HG02970 (cell line): ENCODE results near the gene VPS16.
"Not testable (repeated sequence)": the region's sequence is repeated elsewhere in the genome, so short reads cannot be mapped to it uniquely, and the experiment has no call there.

Experiments used
- ATAC-seq: cut with Tn5 transposase; IDR thresholded peaks from one replicate; pipeline ENCODE4 v1.9.1; 2021; ENCODE audit warnings: mild to moderate bottlenecking, moderate library complexity, moderate number of reproducible peaks; ENCODE audit not compliant: unreplicated experiment, low FRiP score

Gene VPS16

GRCh38 chr20:2892376-2892775 is 51.8 kb downstream of the VPS16 start:
- ATAC-seq, result no peak

GRCh38 chr20:2894221-2894620 is 53.7 kb downstream of the VPS16 start:
- ATAC-seq, result no peak

DNA sequence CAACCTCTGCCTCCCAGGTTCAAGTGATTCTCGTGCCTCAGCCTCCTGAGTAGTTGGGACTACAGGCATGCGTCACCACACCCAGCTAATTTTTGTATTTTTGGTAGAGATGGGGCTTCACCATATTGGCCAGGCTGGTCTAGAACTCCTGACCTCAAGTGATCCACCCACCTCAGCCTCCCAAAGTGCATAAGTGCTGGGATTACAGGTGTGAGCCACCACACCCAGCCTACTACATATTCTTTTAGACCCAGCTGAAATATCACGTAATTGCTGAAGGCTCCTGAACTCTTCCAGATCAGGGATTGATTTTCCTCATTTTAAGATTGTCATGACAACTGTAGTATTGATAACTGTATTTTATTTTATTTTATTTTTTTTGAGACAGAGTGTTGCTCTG is 54.6 kb downstream of the VPS16 start:
- ATAC-seq, result not testable (repeated sequence)

DNA sequence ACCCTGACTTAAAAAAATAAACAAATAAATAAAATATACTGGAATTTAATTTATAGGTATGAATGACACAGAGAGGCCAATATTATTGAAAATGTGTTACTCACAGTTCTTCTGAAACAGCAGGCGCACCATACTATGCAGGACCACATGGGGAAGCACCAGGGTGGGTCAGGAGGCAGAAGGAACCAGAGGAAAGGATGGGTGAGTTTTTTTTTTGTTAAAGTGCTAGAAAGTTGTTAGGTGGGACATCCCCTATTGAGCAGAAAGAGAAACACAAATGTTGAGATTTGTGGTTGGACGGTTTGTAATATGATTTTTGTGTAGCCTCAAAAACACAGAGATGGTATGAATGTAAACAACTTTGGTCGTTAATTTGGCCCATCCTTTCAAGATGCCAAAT is 58.7 kb downstream of the VPS16 start:
- no peak for ATAC-seq

- ATAC-seq, result no peak
Measured at GRCh38 chr20:2900845-2901592, 60.5 kb downstream of the VPS16 start.

- ATAC-seq, result no peak
Measured at GRCh38 chr20:2902291-2902690, 61.7 kb downstream of the VPS16 start.

- ATAC-seq, result no peak
Measured at GRCh38 chr20:2902818-2903217, 62.3 kb downstream of the VPS16 start.

- ATAC-seq, result no peak
Measured at GRCh38 chr20:2903686-2904085, 63.1 kb downstream of the VPS16 start.

GRCh38 chr20:2907519-2907918 is 67.0 kb downstream of the VPS16 start:
- no peak for ATAC-seq

DNA sequence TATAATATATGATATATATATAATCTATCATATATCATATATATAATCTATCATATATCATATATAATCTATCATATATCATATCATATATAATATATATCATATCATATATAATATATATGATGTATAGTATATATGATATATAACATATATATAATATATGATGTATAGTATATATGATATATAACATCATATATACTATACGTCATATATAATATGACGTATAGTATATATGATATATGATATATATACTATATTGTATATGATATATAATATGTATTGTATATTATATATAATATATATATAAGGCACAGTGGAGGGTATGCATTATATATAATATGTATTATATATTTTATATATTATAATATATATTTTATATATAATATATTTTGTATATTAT is 69.4 kb downstream of the VPS16 start:
- ATAC-seq, result no peak

DNA sequence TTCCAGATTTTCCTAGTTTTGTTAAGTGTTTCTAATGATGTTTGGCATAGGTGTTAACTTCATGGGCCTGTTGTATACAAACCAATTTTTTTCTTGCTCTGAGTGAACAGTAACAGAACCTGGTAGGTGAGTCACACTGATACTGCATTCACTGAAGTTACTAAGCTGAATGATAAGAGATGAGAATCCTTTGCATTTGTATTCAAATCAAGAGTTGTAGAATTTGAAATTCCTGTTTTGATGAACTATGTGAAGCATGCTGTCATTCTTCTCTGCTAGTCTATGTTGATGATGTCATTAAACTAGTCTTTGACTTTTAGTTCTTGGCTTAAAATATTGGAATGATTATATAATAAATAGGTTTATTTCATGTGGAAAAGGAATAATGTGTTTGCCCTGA is 70.7 kb downstream of the VPS16 start:
- ATAC-seq, result no peak

DNA sequence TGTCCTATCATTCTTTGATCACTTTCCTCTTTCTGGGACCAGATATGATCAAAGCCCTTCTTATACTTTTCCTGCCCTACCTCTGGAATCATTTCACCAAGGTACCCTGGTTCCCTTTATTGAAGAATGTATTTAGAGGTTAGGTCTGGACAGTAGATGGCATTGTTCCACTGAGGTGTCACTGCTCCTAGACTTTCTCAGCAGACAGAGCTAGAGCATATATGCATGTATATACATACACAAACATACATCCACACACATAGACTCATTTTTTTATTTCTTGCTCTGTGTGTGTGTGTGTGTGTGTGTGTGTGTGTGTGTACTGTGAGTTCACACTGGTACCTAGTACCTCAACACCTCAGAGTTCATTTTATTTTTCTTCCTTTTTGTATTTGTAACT is 73.6 kb downstream of the VPS16 start:
- no peak for ATAC-seq
